Suprapubic skin (tissue), 4 donors: ENCODE results near the gene FGD3.

Experiments used
- CTCF ChIP-seq, 2 donors: fragments of 200-600 bp in 1 of 2; fragments of 450-650 bp in 1 of 2; sonication (generic) in 1 of 2; IDR thresholded peaks; one replicate each; pipeline ENCODE4 v1.5.1; 2016 to 2019; ENCODE audit warnings: antibody characterized with exemption in 2 of 2, mild to moderate bottlenecking in 1 of 2, moderate library complexity in 1 of 2
- EP300 ChIP-seq: sonication (generic); formaldehyde crosslinking; IDR thresholded peaks from one replicate; pipeline ENCODE4 v1.6.1; 2017; ENCODE audit warnings: antibody characterized with exemption
- POLR2A ChIP-seq, 2 donors: fragments of 450-650 bp; IDR thresholded peaks; one replicate each; pipeline ENCODE4 v1.6.1; 2017; ENCODE audit warnings: antibody characterized with exemption in 2 of 2, mild to moderate bottlenecking in 2 of 2, moderate library complexity in 2 of 2
- POLR2AphosphoS5 ChIP-seq, 3 donors: sonication (generic); formaldehyde crosslinking; IDR thresholded peaks; one replicate each; pipeline ENCODE4 v1.6.1; 2017; ENCODE audit warnings: antibody characterized with exemption in 3 of 3

GRCh38 chr9:92965759-92966517 lies 18.6 kb downstream of the FGD3 start:
- TF ChIP-seq EP300, result no peak
- no peak for TF ChIP-seq CTCF (IDR thresholded peaks at IDR 0.05)
- no peak for TF ChIP-seq POLR2A (IDR thresholded peaks at IDR 0.05)
- no peak for TF ChIP-seq POLR2AphosphoS5 (IDR thresholded peaks at IDR 0.05)
